Measurements from ENCODE around the gene CREBRF.
"Not testable (repeated sequence)": the region's sequence is repeated elsewhere in the genome, so short reads cannot be mapped to it uniquely, and the experiment has no call there.

CREBRF gene

DNA sequence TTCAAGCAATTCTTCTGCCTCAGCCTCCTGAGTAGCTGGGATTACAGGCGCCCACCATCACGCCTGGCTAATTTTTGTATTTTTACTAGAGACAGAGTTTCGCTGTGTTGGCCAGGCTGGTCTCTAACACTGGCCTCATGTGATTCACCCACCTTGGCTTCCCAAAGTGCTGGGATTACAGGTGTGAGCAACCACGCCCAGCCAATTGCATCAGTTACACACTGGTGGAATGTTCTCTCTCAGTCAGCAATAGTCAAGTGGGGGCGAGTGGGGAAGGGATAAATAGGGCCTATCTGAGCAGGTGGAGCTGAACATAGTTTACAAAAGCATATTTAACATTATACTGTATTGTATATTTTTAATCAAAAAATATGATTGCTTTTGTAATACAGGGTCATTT is 98.5 kb downstream of the CREBRF start:
- DNase-seq (ENCODE audit: low read depth in 2 of 2), result not testable (repeated sequence)

DNA sequence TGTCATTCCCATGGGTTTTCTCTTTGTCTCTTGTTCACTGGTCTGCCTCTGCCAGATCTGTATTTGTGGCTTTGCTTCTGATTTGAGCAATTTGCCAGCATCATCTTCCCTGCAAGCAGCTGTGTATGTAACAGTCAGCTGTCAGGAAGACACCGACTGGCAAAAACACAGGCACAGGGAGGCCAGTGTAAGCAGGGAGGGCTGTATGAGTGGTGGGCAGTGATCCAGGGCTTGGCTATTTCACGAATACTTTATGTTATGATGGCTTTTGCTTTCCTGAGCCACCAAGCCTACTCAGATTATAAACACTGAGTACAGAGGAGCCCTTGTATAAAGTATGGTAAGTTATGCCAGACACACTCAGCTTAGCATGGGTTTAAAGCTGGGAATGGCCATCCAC is 99.8 kb downstream of the CREBRF start:
- no peak for DNase-seq (ENCODE audit: low read depth in 2 of 2)

DNA sequence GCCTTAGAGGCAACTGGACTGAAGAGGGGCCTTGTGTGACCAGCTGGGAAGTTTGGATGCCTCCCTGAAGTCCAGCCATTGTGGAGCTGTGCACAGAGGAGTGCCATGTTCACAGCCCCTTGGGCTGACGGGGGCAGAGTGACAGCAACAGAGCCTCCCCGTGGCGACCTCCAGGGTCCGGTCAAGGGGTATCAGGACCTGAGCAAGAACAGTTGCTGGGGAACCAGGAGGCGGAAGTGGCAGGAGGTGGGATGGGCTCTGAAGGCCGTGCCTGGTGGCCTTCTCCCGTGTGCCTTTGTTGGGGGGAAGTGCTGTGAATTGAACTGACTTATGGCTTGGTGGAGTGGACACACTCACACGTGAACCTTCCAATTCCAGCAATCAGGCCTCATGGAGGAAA is 102.2 kb downstream of the CREBRF start:
- no peak for DNase-seq (ENCODE audit: low read depth in 2 of 2)

DNA sequence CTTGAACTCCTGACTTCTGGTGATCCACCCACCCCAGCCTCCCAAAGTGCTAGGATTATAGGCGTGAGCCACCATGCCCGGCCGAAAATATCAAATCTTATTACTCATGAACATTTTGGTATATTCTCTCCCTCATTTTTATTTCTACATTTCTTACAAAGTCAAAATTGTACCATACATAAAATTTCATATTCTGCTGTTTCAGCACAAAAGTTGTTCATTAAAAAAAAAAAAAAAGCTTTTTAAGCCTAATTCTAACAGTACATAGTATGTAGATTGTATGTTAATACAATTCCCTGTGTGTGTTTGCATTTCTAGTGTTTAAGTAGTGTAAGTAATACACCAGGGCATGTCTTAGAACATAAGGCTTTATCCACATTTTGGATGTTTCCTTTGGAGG is 103.1 kb downstream of the CREBRF start:
- no peak for DNase-seq (ENCODE audit: low read depth in 2 of 2)

DNA sequence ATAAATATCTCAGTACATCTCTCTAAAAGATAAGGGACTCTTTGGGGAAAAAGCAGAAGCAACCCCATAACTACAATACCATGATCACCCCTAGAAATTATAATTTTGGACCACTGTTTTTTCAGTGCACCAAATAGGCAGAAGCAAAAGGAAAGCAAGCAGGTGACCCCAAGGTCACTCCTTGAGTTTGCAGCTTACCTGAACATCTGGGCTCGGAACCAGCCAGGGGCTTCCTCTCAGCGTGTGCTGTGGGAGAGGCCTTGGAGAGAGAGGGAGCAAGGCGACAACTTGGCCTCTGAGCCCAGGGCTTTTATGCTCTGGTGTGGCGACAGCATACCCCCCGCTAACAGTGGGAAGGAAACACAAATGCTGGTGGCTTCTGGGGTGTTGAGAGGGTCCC is 105.0 kb downstream of the CREBRF start:
- DNase-seq (ENCODE audit: low read depth in 2 of 2), result no peak

DNA sequence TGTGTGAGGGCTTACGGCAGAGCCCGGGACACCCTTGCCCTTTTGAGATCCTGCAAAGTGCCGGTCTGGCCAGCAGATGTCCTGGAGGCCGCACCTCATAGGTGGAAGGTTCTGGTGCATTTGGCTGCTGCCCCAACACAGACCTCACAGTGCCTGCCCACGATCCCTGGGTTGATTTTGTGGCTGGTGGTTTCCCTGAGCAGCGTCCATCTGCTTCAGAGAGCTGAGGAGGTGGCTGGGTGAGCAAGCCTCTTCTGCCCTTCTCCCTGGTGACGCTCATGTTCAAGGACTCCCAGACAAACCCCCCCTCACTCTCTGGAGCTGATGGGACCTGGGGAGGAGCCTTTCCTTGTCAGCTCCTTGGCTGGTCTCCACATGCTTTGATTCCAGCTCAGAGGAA is 107.1 kb downstream of the CREBRF start:
- no peak for DNase-seq (ENCODE audit: low read depth in 2 of 2)

DNA sequence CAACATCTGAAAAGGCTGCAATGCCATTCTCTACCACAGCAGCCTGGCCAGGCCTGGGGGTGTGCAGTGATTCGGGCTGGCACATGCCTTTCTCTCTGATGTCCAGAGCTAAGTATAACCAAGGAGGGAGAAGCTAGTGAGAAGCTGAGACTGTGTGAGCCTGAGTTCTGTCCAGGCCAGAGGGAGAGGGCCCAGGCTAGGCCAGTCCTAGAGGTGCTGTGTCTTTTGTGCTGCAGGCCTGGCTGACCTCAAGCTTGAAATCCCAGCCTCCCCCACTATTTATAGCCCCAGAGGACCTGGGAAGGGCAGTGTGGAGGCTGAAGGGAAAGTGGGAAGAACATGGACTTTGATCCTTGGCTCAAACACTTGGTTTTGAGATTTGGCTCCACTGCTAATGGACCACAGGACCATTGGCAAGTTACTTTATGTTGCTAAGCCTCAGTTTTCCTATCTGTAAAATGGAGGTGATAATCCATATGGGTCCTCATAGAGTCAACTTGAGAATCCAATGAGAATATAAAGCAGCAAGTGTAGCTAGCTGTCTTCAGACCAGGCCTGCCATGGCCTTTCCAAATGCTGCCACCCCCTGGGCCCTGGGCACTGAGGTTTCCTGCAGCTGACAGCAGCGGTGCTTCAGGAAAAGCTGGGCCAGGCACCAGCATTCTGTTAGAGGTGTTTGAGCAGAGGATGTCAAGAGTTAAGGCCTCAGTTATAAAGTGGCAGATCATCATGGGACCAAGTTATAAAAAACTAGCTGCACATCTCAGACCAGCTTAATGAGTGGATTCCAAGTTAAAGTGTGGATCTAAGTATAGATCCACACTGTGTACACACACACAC is 109.2 kb downstream of the CREBRF start:
- DNase-seq (ENCODE audit: low read depth in 2 of 2), result no peak

DNA sequence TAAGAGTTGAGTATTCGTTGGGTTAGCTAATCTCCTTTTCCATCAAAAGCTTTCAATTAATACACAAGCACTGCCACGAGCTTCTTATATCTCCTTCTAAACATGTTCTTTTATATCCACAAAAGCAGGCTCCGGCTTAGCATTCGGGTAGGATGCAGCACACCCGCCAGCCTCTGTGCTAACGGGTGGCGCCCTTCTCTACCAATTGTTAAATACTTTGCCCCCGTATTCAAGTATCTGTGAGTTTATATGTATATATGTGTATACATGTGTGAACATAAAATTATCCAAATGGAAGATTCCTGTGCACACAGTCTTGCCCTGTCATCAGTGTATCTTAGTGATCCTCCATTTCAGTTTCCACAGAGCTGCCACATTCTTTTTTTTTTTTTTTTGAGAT is 116.0 kb downstream of the CREBRF start:
- no peak for DNase-seq (ENCODE audit: low read depth in 2 of 2)

DNA sequence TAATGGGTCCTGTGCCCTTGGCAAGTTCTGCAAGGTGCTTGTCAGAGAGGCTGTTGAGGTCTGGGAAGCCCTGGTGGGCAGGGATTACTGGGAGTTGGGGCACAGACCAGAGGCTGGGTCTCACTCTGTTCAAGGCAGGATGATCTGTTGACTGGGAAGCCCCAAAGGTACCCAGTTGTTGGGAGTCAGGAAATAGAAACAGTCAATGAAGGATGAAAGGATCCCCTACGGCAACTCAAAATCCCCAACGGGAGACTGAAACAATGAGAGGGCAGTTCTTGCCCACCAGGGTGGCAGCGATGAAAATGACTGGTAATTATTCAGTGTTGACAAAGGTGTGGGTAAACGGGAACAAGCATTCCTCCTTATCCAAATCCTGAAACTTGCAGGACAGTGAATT is 119.4 kb downstream of the CREBRF start:
- DNase-seq (ENCODE audit: low read depth in 2 of 2), result no peak

DNA sequence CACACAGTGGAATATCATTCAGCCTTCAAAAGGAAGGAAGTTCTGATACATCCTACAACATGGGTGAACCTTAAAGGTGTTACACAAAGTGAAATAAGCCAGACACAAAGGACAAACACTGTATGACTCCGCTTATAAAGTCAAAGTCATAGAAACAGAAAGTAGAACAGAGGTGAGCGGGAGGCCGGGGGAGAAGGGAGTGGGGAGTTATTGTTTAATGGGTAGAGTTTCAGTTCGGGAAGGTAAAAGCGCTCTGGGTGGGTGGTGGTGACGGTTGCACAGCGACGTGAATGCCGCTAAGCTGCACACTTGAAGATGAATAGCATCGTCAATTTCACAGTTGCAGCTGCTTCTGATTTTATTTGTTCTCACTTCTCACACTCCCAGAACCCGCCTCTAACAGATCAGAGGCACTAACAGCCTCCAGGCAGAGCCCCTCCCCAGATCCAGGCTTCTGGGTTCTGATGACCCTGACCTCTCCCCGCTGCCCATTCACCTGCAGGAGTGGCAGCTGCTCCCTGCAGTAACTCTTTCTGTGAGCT is 122.3 kb downstream of the CREBRF start:
- DNase-seq (ENCODE audit: low read depth in 2 of 2), result no peak

DNA sequence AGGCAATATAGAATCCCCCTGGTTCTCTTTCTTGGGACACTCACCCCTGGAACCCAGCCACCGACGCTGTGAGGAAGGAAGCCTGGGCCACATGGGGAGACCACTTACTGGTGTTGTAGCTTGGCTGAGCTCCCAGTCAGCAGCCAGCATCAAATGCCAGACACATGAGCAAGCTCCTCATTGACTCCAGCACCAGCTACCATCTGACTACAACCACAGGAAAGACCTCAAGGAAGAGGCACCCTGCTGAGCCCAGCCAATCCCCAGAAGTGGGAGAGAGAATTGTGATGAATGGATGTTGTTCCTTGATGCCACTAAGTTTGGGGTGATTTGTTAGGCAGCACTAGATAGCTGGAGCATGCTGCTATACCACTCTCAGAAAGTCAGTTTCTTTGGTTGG is 124.2 kb downstream of the CREBRF start:
- DNase-seq (ENCODE audit: low read depth in 2 of 2), result no peak

DNA sequence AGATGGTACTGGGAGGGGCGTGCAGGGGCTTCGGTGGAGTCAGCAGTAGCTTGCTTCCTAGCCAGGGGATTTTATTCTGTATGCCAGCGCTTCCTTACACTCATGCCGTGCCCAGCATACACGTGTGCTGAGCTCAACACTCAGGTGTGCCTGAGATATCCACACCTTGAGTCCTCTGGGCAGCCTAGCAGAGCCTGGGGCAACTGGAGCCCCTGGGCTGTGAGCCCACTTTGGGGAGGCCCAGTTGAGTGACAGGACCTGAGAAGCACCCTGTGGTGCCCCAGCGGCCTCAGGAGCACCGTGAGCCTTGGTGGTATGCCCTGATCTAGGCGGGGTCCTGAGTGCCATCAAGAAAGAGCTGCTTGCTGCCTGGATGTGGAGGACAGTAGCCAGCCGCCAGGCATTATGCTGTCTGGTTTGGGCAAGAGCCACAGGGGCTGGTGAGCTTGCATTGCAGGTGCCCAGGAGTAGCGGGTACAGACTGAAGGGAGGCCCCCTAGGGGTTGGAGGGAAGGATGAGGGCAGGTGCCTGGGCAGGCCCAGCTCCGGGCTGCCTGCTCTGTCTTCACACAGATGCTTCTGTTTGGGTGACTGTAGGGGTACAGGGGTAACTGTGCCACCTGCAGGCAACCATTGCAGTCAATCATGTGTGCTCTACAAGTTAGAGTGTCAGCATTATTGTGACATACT is 131.0 kb downstream of the CREBRF start:
- DNase-seq (ENCODE audit: low read depth in 2 of 2), result no peak

DNA sequence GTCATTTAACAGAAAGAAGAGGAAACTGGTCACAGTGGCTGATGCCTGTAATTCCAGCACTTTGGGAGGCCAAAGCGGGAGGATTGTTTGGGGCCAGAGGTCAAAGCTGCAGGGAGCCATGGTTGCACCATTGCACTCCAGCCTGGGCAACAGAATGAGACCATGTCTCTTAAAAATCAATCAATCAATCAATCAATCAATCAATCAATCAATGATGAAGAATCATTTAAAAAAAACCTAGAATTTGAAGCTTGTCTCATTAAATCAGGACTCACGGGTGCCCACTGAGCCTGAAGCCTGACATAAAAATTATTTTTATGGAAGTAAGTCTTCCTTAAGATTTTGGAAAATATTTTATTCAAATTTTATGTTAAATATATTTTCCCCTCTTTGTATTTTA is 132.1 kb downstream of the CREBRF start:
- DNase-seq (ENCODE audit: low read depth in 2 of 2), result no peak

All from stimulated activated CD4-positive, alpha-beta T cell treated with anti-CD3 and anti-CD28 coated beads, Interleukin-4, amount 100 ng/mL, for 48 hours (primary cell).